ENCODE measurements around the gene BARHL2.

GRCh38 chr1:90671741-90672140 is 45.4 kb downstream of the BARHL2 start:
- TF ChIP-seq CTCF (IDR thresholded peaks at IDR 0.05; ENCODE audit: low read depth, low read length, poor library complexity, severe bottlenecking) (no peak), EZH2phosphoT487 (IDR thresholded peaks at IDR 0.05; ENCODE audit: borderline replicate concordance, low read length) (no peak)
